ENCODE results near the gene MAPK8.

MAPK8 gene

DNA sequence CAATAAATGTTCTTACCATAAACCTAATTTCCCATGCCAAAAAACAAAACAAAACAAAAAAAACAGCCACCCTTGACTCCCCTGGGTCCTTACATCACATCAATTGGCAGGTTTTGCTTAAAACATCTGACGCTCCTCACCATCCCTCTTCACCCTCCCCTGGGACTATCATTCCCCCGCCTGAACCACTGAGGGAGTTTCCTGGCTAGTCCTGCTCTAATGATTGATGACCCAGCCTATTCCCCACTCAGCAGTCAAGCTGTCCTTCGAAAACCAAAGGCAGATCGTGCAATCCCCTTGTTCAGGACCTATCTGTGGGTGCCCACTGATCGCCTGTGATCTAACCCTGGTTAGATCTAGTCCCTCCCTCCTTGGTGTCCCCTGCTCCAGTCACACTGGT, 20.8 kb upstream of the MAPK8 start:
- FAIRE-seq (no peak), DNase-seq (ENCODE audit: insufficient read length, low spot score) (no peak)
- TF ChIP-seq, protein P1, sequence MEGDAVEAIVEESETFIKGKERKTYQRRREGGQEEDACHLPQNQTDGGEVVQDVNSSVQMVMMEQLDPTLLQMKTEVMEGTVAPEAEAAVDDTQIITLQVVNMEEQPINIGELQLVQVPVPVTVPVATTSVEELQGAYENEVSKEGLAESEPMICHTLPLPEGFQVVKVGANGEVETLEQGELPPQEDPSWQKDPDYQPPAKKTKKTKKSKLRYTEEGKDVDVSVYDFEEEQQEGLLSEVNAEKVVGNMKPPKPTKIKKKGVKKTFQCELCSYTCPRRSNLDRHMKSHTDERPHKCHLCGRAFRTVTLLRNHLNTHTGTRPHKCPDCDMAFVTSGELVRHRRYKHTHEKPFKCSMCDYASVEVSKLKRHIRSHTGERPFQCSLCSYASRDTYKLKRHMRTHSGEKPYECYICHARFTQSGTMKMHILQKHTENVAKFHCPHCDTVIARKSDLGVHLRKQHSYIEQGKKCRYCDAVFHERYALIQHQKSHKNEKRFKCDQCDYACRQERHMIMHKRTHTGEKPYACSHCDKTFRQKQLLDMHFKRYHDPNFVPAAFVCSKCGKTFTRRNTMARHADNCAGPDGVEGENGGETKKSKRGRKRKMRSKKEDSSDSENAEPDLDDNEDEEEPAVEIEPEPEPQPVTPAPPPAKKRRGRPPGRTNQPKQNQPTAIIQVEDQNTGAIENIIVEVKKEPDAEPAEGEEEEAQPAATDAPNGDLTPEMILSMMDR (IDR thresholded peaks at IDR 0.05; ENCODE audit: insufficient read depth, missing control alignments), result no peak

DNA sequence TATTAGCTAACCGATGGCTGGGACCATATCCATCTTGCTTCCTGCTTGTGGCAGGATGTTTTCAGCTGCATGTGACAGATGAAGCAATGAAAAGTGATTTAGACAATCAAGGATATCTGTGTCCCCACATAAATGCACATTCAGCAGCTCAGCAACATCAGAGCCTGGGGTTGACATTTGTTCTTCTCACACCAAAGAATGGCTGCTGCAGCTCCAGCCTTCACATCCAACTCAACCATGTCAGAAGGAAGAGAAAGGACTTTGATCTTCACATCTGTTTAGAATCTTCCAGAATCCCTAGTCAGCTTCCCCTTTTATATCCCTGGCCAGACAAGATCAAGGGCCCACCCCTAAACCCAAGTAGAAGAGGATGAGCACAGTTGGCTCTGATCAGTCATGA, 20.1 kb upstream of the MAPK8 start:
- FAIRE-seq (no peak), DNase-seq (ENCODE audit: insufficient read length, low spot score) (no peak)
- TF ChIP-seq, protein P1 (IDR thresholded peaks at IDR 0.05; ENCODE audit: insufficient read depth, missing control alignments), result no peak

DNA sequence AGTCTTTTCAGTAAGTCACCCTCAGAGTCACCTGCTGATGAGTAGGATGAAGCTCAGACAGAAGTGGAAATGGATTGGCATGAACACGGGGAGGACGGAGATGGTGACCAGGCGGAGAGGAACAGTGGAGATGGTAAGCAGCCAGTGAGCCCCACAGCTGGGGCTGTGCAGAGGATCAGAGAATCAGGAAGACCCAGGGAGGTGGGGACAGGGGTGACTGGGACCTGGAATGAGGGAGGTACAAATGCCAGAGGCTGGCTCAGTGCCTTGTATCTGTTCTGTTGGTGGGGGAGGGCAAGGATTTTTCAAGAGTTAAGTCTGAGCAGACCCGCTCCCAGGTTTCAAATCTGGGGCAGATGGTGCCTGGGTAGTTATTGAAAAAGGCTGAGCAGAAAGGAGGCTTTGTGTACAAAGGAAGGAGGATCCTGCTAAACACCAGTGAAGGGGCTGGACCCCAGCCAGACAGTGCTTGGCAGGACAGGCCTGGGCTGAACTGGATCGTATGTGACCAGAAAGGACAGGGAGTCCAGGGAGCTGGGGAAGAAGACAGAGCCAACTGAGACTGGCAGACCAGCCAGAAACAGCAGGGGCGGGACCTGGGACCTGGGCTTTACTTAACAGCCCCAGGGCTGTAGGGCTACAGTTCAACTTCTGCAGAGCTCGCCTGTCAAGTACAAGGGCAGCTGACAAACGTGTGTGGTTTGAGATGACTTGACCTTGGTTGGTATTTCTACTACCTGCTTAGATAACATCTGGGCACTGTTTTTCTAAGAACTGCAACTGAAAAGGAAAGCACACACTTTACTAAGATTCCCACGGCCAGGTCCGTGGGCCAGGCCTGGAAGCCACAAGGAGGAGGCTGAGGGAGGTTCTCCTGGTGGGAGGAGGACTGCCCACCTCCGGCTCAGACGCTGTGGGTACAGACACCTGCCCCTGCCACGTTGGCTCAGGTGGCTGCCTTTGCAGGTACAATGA, 18.8 kb upstream of the MAPK8 start:
- FAIRE-seq (no peak), DNase-seq (ENCODE audit: insufficient read length, low spot score) (no peak)
- TF ChIP-seq, protein P1 (IDR thresholded peaks at IDR 0.05; ENCODE audit: insufficient read depth, missing control alignments), result no peak

DNA sequence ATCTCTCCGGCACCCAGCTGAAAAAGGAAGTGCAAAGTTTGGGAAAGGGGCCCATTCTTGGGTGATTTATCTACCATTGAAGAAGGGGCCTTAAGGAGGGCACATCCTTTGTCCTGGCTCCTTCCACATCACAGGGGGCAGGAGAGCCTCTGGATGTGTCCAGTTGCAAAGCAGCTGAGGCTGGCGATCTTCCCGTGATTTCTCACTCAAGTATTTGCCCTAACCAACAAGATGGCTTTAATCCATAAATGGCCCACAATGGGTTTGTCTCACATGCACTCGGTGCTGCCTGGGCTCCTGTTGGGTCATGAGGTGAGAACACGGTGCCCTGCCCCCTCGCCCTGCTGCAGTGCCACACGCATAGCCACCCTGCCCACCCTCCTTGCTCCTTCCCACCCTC, 17.8 kb upstream of the MAPK8 start:
- no peak for DNase-seq (ENCODE audit: insufficient read length, low spot score)
- FAIRE-seq, result no peak
- TF ChIP-seq, protein P1 (IDR thresholded peaks at IDR 0.05; ENCODE audit: insufficient read depth, missing control alignments), result no peak

DNA sequence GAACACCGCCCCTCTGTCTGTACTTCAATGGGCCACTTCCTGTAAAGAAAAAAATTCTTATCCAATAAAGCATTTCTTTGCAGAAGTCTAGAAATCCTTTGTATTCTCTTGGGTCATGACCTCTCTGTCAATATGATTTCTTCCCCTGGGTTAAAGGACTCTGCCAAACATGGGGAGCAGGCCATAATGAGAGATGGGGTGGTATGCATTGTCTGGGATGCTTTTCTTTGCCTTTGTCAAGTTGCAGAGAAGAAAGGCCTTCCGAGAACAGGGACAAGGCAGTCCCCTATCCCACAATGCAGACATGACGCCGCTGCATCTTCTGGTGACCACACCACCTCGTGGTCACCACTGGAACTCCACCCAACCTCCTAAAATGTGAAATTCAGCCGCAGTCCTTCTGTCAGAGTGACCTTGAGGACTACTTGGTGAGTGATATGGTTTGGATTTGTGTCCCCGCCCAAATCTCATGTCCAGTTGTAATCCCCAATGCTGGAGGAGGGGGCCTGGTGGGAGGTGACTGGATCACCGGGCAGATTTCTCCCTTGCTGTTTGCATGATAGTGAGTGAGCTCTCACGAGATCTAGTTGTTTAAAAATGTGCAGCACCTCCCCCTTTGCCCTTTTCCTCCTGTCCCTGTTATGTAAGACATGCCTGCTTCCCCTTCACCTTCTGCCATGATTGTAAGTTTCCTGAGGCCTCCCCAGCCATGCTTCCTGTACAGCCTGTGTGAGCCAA, 16.8 kb upstream of the MAPK8 start:
- FAIRE-seq (no peak), DNase-seq (ENCODE audit: insufficient read length, low spot score) (peak; percentile 35)
- TF ChIP-seq, protein P1 (IDR thresholded peaks at IDR 0.05; ENCODE audit: insufficient read depth, missing control alignments), result peak; percentile 91

DNA sequence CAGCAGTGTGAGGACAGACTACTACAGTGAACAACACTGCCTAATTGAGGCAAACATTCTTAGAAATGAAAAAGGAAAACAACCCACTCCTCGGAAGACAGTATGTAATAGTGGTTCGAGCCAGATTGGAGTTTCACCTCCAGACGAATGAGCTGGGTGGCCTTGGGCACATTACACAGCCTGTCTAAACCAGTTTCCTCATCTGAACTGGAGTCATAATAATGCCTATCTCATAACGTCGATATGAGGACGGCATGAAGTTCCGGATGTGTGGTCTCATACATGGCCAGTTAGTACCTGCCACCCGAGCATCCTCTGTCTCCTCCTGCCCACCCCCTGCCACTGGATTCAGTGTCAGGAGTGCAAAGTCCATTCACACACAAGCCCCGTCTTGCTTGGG, 16.2 kb upstream of the MAPK8 start:
- FAIRE-seq (no peak), DNase-seq (ENCODE audit: insufficient read length, low spot score) (no peak)
- TF ChIP-seq, protein P1 (IDR thresholded peaks at IDR 0.05; ENCODE audit: insufficient read depth, missing control alignments), result no peak

All from D721Med (cell line).